HUES6 (cell line): Measurements from ENCODE around the gene SUFU.

Experiments used
- H3K27ac ChIP-seq: 2 replicates; pipeline ENCODE4 v1.7.0; 2013; ENCODE audit warnings: low read depth, mild to moderate bottlenecking, low read length, inconsistent platforms
- H3K27me3 ChIP-seq: 2 replicates; pipeline ENCODE4 v1.6.1; 2013; ENCODE audit warnings: low read length; ENCODE audit not compliant: control insufficient read depth, insufficient read depth
- H3K36me3 ChIP-seq: 2 replicates; pipeline ENCODE4 v1.6.1; 2013; ENCODE audit warnings: low read length; ENCODE audit not compliant: control insufficient read depth, insufficient read depth
- H3K4me1 ChIP-seq: 2 replicates; pipeline ENCODE4 v1.6.1; 2013; ENCODE audit warnings: low read length; ENCODE audit not compliant: control insufficient read depth, insufficient read depth
- H3K4me3 ChIP-seq: 2 replicates; pipeline ENCODE4 v1.5.1; 2013; ENCODE audit warnings: low read depth, low read length
- H3K9ac ChIP-seq: one replicate; pipeline ENCODE4 v1.6.1; 2013; ENCODE audit warnings: mild to moderate bottlenecking, low read length
- H3K9me3 ChIP-seq: 2 replicates; pipeline ENCODE4 v1.6.1; 2013; ENCODE audit warnings: low read depth, low read length; ENCODE audit not compliant: control insufficient read depth, insufficient read depth

Gene SUFU

DNA sequence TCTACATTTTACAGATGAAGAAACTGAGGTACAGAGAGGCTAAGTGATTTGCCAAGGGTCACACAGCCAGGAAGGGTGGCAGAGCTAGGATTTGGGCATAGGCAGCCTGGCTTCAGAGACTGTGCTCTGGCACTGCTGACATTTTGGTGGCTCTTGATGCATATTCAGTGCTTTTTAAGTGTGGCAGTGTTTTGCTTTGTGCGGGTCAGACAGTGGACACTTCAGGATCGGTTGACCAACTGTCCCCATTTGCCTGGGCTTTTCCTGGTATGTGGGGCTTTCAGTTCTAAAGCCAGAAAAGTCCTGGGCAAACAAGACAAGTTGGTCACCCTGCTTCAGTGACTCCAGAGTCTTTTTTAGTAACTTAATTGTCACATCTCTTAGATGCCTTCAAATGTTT, 35.0 kb downstream of the SUFU start:
- no peak overlapping the region for H3K4me3 ChIP-seq
- no peak overlapping the region for H3K9ac ChIP-seq
- H3K4me1 ChIP-seq = no peaks in the 10 kb centered on the region
- no peaks in the 10 kb centered on the region for H3K27me3 ChIP-seq
- no peaks in the 10 kb centered on the region; the same call in 1 of the 2 replicates for H3K36me3 ChIP-seq
- no peaks in the 10 kb centered on the region for H3K9me3 ChIP-seq
- no peak overlapping the region for H3K27ac ChIP-seq

DNA sequence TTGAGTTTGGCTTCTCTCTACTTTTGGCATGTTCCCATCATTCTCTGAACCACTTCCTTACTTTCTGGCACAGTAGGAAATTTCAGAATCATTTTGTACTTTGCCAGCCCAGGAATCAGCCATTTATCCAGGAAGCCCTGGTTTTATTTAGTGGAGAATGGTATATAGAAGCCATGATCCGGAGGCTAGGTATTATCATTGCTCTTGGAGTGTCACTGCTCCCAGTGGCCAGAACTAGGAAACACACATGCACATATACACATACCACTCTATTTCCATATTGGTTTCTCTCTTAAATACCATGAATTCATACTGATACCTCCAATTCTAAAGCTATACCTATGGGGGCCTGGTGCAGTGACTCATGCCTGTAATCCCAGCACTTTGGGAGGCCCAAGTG, 36.3 kb downstream of the SUFU start:
- no peak overlapping the region for H3K9ac ChIP-seq
- no peak overlapping the region for H3K4me3 ChIP-seq
- no peak overlapping the region for H3K27ac ChIP-seq
- H3K4me1 ChIP-seq = no peaks in the 10 kb centered on the region
- H3K36me3 ChIP-seq = no peaks in the 10 kb centered on the region
- no peaks in the 10 kb centered on the region for H3K9me3 ChIP-seq
- H3K27me3 ChIP-seq = no peaks in the 10 kb centered on the region

DNA sequence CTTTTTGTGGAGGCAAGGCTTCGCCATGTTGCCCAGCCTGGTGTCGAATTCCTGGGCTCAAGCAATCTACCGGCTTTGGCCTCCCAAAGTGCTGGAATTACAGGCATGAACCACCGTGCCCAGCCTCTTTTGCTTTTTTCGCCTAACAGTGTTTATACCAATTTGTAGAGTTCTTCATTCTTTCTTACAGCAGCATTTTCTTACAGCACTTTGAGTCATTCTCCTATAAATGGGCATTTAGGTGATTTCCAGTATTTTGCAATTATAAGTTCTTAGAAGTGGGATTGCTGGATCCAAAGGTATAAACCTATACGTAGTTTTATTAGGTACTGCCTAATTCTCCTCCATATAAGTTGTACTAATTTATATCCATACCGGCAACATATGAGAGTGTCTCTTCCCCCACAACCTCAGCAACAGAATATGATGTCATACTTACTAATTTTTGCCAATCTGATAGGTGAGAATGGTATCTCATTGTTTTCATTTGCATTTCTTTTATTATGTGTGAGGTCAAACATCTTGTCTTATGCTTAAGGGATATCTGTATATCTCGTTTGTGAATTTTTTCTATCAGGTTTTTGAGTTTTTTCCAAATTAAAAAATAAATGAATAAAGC, 39.1 kb downstream of the SUFU start:
- Histone ChIP-seq H3K9me3 (no peaks in the 10 kb centered on the region), H3K4me3 (no peak overlapping the region), H3K36me3 (no peaks in the 10 kb centered on the region), H3K9ac (no peak overlapping the region), H3K27me3 (no peaks in the 10 kb centered on the region), H3K4me1 (no peaks in the 10 kb centered on the region), H3K27ac (no peak overlapping the region)

DNA sequence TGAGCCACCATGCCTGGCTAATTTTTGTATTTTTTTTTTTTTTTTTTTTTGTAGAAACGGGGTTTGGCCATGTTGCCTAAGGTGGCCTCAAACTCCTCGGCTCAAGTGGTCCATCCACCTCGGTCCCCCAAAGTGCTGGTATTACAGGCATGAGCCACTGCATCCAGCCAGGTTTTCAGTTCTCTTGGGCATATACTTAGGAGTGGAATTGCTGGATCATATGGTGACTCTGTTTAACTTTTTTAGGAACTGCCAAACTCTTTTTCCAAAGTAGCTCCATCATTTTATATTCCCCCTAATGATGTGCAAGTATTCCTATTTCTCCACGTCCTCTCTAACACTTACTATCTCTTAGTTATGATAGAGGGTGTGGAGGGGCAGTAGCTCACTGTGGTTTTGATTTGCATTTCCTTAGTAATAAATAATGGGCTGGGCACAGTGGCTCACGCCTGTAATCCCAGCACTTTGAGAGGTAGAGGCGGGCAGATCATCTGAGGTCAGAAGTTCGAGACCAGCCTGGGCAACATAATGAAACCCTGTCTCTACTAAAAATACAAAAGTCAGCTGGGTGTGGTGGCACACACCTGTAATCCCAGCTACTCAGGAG, 41.6 kb downstream of the SUFU start:
- Histone ChIP-seq H3K4me1 (no peaks in the 10 kb centered on the region), H3K27ac (no peak overlapping the region), H3K9me3 (no peaks in the 10 kb centered on the region), H3K27me3 (no peaks in the 10 kb centered on the region), H3K9ac (no peak overlapping the region), H3K4me3 (no peak overlapping the region), H3K36me3 (peaks cover 5% of the 10 kb centered on the region; the same call in 1 of the 2 replicates)

DNA sequence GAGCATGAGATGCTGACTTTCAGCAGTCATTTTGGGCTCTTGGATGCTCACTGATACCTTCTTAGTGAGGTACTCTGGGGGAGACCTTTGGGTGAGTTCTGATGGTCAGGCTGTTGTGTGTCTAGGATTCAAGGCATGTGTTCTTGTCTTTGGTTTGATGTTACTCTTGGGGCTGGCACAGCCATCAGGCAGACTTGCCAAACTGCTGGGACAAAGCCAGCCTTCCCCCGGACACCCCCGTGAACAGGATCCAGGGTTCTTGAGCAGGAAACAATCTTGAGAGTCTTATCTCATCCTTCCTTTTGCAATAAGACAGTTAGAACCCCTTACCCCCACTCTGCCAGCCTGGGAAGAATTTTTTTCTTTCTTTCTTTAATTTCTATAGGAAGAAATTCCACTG, 42.2 kb downstream of the SUFU start:
- no peaks in the 10 kb centered on the region for H3K4me1 ChIP-seq
- H3K9ac ChIP-seq = no peak overlapping the region
- no peak overlapping the region for H3K27ac ChIP-seq
- H3K4me3 ChIP-seq = no peak overlapping the region
- H3K27me3 ChIP-seq = no peaks in the 10 kb centered on the region
- H3K36me3 ChIP-seq = peaks cover 8% of the 10 kb centered on the region; the same call in 1 of the 2 replicates
- H3K9me3 ChIP-seq = no peaks in the 10 kb centered on the region

DNA sequence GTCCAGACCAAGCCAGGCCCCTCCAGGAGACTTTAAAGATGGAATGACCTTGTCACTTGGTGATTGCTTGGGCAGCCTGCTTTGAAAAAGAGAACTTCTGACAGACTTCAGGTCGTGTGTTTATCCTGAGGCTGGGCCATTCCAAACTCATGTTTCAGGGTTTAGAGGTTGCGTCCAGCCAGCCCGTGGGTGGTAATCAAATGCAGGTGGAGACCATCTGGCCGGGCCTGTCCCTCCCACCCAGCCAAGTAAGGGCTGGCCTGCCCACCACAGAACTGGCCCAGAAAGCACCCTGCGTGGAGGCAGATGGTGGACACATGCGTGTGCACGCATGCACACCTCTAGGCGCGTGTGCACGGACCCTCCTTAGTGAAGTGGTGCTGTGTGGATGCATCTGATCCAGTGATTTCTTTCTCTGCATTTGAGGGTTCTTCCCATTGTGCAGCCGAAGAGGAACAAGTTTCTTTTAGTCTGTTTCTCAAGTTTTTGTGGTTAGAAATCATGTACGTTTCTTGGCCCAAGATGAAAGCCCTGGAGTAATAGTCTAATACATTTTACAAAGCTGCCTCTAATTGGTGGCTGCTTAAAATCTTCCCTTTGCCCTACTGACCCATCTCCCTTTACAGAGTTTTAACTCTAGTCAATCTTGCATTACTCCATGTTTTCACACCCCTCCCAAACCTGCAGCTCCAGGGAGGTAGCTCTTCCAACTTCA, 43.0 kb downstream of the SUFU start:
- Histone ChIP-seq H3K27ac (no peak overlapping the region), H3K9ac (no peak overlapping the region), H3K9me3 (no peaks in the 10 kb centered on the region), H3K36me3 (peaks cover 11% of the 10 kb centered on the region; the same call in 1 of the 2 replicates), H3K4me3 (no peak overlapping the region), H3K4me1 (no peaks in the 10 kb centered on the region), H3K27me3 (no peaks in the 10 kb centered on the region)

DNA sequence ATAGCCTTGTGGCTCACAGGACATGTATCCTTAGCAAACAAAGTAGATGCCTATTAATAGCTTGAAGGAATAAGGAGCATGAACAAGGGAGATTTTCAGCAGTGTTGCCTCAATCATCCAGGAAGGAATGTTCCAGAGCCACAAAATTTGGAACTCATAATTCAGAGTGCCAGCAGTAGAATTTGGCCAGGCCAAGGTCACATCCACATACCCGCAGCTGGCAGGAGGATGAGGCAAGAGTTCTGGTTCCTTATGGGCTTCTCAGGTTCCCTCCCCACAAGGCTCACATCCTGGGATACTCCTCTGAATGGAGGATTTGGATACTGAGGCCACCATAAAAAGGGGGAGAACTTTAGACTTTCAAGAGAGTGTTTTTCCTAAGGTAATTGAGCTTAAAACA, 45.8 kb downstream of the SUFU start:
- H3K4me3 ChIP-seq = no peak overlapping the region
- no peaks in the 10 kb centered on the region for H3K9me3 ChIP-seq
- no peak overlapping the region for H3K27ac ChIP-seq
- peaks cover 16% of the 10 kb centered on the region; the same call in 1 of the 2 replicates for H3K36me3 ChIP-seq
- no peak overlapping the region for H3K9ac ChIP-seq
- no peaks in the 10 kb centered on the region for H3K27me3 ChIP-seq
- H3K4me1 ChIP-seq = no peaks in the 10 kb centered on the region

DNA sequence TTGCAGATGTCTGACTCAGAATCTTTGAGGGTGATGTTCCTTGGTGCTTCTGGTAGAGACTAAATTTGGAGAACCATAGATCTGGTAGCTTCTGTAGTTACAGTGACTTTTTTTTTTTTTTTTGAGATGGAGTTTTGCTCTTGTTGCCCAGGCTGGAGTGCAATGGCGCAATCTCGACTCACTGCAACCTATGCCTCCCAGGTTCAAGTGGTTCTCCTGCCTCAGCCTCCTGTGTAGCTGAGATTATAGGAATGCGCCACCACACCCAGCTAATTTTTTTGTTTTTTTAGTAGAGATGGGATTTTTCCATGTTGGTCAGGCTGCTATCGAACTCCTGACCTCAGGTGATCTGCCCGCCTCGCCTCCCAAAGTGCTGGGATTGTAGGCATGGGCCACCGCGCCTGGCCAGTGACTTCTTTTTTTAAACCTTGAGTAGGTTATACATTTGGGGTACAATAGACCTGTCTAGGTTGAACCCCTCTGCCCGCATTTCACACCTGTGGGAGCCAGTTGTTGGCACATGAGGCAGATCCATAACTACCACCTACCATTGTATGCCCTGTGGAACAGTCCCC, 47.0 kb downstream of the SUFU start:
- no peak overlapping the region for H3K9ac ChIP-seq
- no peak overlapping the region for H3K4me3 ChIP-seq
- no peaks in the 10 kb centered on the region for H3K9me3 ChIP-seq
- H3K27ac ChIP-seq = no peak overlapping the region
- H3K4me1 ChIP-seq = no peaks in the 10 kb centered on the region
- H3K36me3 ChIP-seq = peaks cover 16% of the 10 kb centered on the region; the same call in 1 of the 2 replicates
- no peaks in the 10 kb centered on the region for H3K27me3 ChIP-seq

DNA sequence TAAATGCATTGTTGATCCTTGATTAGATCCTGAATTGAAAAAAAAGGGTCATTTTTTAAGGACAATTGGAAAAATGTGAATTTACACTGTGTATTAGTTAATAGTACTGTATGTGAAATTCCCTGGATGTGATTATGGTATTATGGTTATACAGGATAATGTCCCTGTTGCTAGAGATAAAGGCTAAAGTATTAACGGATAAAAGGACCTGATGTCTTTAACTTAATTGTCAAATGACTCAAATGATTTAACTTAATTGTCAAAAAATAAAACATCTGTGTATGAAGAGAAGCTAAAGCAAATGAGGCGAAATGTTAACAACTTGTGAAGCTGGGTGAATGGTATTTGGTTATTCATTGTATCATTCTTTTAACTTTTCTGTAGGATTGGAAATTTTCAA, 48.8 kb downstream of the SUFU start:
- Histone ChIP-seq H3K4me3 (no peak overlapping the region), H3K9ac (no peak overlapping the region), H3K9me3 (no peaks in the 10 kb centered on the region), H3K36me3 (peaks cover 16% of the 10 kb centered on the region; the same call in 1 of the 2 replicates), H3K4me1 (no peaks in the 10 kb centered on the region), H3K27me3 (no peaks in the 10 kb centered on the region), H3K27ac (no peak overlapping the region)

DNA sequence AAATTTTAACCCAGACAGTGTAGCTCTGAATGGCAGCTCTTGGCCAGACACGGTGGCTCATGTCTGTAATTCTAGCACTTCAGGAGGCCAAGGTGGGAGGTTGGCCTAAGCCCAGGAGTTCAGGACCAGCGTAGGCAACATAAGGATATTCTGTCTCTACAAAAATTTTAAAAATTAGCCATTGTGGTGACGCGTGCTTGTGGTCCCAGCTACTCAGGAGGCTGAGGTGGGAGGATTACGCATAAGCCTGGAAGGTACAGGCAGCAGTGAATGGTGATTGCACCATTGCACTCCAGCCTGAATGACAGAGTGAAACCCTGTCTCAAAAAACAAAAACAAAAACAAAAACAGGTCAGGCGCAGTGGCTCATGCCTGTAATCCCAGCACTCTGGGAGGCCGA, 50.0 kb downstream of the SUFU start:
- no peak overlapping the region for H3K4me3 ChIP-seq

DNA sequence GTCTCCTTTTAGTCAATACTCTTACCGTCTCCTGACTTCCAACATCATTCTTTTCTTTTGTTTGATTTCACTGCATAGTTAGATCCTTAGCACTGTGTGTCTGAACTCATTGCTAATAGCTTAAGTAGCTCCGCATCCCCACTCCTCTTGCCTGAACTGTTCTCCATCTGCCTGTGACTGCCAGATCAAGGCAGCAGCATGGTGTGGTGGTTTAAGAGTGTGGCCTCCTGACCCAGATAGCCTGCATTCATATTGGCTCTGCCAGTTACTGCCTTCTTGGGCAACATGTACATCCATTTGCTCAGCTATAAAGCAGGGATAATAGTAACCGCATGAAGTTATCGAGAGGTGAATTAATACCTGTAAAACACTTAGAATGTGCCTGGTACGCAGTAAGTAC, 50.8 kb downstream of the SUFU start:
- no peaks in the 10 kb centered on the region for H3K4me1 ChIP-seq
- 0 out of 2 replicates have a peak, but pooled peaks cover 10% of the 10 kb centered on the region for H3K27me3 ChIP-seq
- peaks cover 16% of the 10 kb centered on the region; the same call in 1 of the 2 replicates for H3K36me3 ChIP-seq
- no peak overlapping the region for H3K9ac ChIP-seq
- no peak overlapping the region for H3K4me3 ChIP-seq
- H3K27ac ChIP-seq = no peak overlapping the region
- H3K9me3 ChIP-seq = no peaks in the 10 kb centered on the region

More for the DNA sequence above, 50.0 kb downstream of the SUFU start:
- Histone ChIP-seq H3K9me3 (no peaks in the 10 kb centered on the region), H3K9ac (no peak overlapping the region), H3K27me3 (0 out of 2 replicates have a peak, but pooled peaks cover 4% of the 10 kb centered on the region), H3K36me3 (peaks cover 16% of the 10 kb centered on the region; the same call in 1 of the 2 replicates), H3K27ac (no peak overlapping the region), H3K4me1 (no peaks in the 10 kb centered on the region)
